Fibroblast of lung (primary cell): ENCODE data around the gene KRT3.

Experiments
- CTCF ChIP-seq, 2 donors: IDR thresholded peaks in 1 of 2; conservative IDR thresholded peaks in 1 of 2; 1 replicate in 1 of 2; 2 replicates in 1 of 2; pipeline ENCODE4 v1.5.1; 2011 to 2012; ENCODE audit warnings: low read length in 2 of 2, control low read depth in 1 of 2, inconsistent platforms in 1 of 2, low read depth in 1 of 2, mild to moderate bottlenecking in 1 of 2
- EZH2 ChIP-seq: IDR thresholded peaks from 2 replicates; pipeline ENCODE4 v1.5.1; 2012; ENCODE audit warnings: low read length, control low read depth, mild to moderate bottlenecking; ENCODE audit errors: missing control alignments

- TF ChIP-seq CTCF (conservative IDR thresholded peaks at IDR 0.05 in 1 of 2, IDR thresholded peaks at IDR 0.05 in 1 of 2; ENCODE audit: low read depth in 1 of 2, low read length in 2 of 2) (no peak), EZH2 (no peak)
Measured at GRCh38 chr12:52826611-52827498, 30.9 kb upstream of the KRT3 start.
